Activated CD8-positive, alpha-beta memory T cell treated with anti-CD3 and anti-CD28 coated beads, Interleukin-2, amount 50 U/mL, for 24 hours (primary cell): Measurements from ENCODE around the gene SSRP1.
A peak's percentile ranks its signal among the peaks of the same experiment; 100 is the strongest.

Experiments used
- DNase-seq: peaks from one replicate; pipeline ENCODE4 v3.0.0-alpha.2; 2020; ENCODE audit errors: extremely low read depth

The SSRP1 gene

DNA sequence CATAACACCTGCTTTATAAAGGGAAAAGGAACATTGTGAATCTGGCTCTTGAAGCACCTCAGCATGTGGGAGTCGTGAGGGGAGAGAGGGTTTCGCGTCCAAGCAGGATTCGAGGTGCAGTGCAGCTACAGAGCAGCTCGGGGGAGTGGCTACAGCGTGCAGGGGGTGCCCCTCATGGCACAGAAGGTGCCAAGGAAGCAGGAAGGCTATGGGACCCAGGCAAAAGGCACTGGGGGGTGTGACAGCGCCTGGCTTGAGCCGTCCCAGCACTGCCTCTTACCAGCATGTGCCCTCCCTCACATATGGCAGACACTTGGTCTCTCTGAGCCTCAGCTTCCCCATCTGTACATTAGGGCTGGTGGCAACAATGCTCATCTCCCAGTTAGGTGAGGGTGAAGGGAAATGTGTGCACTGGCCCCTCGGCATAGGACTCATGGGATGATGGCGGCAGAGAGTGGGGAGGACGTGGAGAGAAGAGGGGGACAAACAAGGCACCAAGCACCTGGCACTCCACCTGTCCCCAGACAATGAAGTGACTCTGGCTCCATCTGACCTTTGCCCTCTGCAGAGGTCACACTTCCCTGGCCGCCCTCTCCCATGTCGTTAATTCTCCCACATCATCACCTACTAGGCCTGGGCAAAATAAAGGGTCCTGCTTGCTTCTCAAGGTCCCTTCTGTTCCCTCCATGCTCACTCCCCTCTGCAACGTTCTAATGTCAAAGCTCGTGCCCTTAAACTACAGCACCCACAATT, 21.3 kb downstream of the SSRP1 start:
- no peak for DNase-seq

GRCh38 chr11:57313788-57314135, 21.9 kb downstream of the SSRP1 start:
- no peak for DNase-seq

GRCh38 chr11:57313071-57313787, 22.5 kb downstream of the SSRP1 start:
- DNase-seq: no peak

DNA sequence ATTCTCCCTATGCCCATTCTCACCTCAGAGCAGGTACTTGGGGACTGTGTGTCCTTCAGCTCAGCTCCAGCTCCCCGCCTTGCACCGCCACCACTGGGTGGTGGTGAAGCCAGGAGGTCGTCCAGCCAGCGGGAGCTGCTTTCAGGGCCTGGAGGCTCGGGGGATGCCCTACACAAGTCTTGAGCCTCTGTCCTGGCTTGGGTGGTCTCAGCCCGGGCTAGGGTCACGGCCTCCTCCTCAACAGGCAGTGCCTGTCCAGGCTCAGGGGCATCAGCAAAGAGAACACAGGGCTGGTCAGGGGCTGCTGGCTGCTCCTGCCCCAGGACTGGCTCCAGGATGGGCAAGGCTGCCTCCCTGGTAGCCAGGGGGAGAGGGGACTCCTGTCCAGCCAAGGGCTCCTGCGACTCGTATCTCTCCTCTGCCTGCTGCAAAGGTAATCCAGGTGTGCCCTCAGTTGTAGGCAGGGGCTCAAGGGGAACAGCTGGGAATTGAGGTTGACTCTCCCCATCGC, 23.1 kb downstream of the SSRP1 start:
- DNase-seq: no peak

DNA sequence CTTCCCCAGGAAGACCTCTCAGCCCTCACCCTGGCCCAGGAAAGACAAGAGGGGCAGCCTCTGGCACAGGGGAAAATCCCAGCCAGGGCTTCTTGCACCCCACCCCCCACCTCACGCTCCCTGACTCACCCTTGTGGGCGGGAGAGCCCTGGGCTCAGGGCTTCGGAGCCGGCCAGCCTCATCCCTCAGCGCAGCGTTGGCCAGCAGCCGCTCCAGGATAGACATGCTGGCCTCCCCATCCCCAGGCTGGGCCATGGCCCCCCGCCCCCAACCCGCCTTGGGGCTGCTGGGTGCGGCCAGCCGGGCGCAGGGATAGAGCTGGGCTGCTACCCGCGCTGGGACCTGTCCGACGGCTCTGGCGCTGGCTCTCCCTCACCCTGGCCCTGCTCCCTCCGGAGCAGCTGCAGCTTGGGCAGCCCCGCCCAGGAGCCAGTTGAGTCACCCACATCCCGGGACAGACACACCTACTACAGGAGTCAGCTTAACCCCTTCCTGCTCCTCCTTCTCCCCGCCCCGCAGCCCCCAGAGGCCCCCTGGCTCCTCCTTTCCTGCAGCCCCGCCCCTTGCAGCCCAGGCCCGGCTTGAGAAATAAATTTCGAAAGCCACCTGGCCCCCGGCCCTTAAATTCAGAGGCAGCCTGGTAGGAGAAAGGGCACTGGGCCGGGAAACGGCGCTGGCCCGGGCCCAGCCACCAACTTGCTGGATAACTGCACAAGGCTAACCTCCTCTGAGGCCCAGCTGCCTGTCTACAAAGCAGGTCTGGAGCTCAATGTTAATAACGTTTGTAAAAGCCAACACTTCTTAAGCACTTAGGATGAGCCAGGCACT, 24.4 kb downstream of the SSRP1 start:
- peak; percentile 37 for DNase-seq

GRCh38 chr11:57310630-57311086, 25.0 kb downstream of the SSRP1 start:
- DNase-seq: no peak

DNA sequence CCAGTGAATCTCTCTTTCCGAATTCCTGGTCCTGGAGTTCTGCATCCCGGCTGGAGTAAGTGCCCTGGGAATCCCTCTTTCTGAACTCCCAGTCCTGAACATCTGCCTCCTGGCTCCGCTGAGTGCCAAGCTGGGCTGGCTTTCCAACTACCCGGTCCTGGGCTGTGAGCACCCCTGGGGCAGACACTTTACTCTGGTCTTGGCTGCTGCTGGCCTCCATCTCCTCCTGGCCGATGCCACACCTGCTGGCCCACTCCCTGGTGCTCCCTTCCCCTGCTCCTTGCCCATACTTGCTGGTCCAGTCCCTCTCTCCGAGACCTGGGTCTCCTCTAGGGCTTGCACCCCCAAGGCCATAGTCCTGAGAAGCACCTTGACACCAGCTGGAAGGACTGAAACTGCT, 25.6 kb downstream of the SSRP1 start:
- DNase-seq: no peak

DNA sequence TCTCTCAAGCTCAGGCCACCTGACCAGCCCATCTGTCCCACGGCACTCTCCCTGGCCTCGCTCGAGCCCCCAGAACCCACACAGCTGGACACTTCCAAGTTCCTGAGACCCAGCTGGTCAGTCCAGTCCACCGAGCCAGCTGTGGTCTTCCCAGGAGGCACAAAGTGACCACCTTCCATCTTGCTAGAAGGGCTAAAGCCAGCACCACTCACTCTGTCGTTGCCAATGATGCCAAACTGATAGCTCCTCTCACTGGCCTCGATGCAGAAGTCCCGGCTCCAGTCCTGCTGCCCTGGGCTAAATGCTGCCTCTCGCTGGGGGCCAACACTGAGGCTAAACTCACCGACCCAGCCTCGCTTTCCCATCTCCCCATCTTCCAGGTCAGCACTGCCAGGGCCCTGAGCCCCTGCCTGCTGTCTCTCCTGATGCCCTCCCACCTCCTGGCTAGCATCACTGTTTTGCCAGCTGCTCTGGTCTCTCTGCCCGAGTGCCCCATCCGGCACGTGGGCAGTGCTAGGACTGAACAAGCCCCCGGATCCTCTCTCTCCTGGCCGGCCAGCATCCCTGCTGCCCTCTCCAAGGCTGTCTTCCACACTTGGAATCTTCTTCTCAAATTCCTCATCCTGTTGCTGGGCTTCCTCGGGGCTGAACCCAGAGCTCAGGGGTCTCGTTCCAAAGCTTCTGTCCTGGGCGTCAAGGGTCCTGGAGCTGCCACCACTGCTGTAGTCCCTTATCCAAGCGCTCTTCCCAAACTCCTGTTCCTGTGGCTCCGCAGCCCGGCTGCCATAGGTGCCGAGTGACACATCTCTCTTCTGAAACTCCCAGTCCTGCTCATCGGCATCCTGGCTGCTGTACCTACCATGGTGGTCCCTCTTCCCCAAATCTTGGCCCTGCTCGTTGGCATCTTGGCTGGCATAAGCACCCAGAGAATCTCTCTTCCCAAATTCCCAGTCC, 26.3 kb downstream of the SSRP1 start:
- DNase-seq: no peak

- no peak for DNase-seq
Observed at GRCh38 chr11:57308426-57309060, 27.1 kb downstream of the SSRP1 start.

GRCh38 chr11:57307666-57308270, 27.9 kb downstream of the SSRP1 start:
- DNase-seq: no peak

DNA sequence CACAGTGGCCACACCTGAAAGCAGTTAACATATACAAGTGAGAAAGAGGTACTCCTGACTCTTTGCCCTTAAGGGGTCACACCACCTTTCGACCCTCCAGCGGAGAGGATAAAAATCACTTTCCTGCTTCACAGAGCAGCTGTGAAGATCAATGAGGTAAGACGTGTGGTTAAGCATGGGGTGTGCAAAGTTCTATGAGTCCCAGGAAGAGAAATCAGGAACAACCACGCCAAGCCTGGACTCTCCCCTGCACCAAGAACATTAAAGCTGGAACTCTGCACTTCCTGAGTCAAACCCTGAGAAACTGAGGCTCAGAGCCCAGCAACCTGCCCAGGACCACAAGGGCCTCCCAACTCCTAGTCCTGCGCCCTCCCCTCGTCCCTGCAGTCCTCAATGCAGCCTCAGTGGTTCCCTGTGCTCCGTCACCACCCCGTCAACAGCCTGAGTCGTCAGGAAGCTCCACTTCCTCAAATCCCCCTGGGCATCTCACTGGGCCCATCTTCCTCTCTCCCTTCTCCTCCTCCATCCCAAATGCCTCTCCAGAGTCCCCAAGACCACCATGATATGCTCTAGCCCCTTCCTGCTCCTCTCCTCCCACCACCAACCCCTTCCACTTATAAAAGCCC, 28.6 kb downstream of the SSRP1 start:
- no peak for DNase-seq

GRCh38 chr11:57306161-57306876, 29.4 kb downstream of the SSRP1 start:
- no peak for DNase-seq

- DNase-seq: no peak
Observed at GRCh38 chr11:57305523-57305922, 30.2 kb downstream of the SSRP1 start.

GRCh38 chr11:57303990-57304579, 31.6 kb downstream of the SSRP1 start:
- DNase-seq: no peak

DNA sequence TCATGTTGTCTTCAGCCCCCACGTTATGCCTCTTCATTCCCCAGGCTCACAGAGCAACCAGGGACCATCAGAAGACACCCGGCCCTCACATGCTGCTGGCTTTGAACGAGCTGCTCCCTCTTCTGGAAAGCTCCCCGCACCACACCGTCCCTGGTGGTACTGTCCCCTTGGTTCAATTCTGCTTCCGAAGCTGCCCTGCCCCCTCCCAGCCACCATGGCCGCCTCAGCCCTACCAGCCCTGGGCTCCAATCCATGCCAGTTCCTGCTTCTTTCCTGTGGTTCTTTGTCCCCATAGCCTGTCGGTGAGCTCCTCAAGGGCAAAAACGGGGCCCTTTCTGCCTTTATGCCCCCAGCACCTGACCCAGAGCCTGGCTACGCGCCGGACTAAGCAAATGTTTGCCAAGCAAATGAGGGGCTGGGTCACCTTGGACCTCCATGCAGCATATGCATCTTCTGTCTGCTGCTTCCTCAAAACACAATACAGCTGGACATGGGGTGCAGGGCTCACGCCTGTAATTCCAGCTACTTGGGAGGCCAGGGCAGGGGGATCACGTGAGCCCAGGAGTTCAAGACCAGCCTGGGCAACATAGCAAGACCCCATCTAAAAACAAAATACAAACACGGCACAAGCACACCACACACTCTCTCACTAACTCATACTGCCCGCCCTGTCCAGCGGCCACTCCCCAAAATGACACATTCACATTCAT, 32.3 kb downstream of the SSRP1 start:
- DNase-seq: no peak

GRCh38 chr11:57302489-57302888, 33.2 kb downstream of the SSRP1 start:
- no peak for DNase-seq

GRCh38 chr11:57301711-57302423, 33.8 kb downstream of the SSRP1 start:
- DNase-seq: no peak
